GM12874 (cell line): ENCODE data around the gene CLCNKB.

Experiments
- TF ChIP-seq, protein P1 (sequence below): IDR thresholded peaks from 2 replicates; pipeline ENCODE4 v1.5.1; 2011; ENCODE audit warnings: low read depth, mild to moderate bottlenecking, control low read depth, low read length, moderate library complexity; ENCODE audit not compliant: insufficient read depth

The CLCNKB gene

GRCh38 chr1:16022393-16022792 lies 21.2 kb upstream of the CLCNKB start:
- TF ChIP-seq, protein P1, sequence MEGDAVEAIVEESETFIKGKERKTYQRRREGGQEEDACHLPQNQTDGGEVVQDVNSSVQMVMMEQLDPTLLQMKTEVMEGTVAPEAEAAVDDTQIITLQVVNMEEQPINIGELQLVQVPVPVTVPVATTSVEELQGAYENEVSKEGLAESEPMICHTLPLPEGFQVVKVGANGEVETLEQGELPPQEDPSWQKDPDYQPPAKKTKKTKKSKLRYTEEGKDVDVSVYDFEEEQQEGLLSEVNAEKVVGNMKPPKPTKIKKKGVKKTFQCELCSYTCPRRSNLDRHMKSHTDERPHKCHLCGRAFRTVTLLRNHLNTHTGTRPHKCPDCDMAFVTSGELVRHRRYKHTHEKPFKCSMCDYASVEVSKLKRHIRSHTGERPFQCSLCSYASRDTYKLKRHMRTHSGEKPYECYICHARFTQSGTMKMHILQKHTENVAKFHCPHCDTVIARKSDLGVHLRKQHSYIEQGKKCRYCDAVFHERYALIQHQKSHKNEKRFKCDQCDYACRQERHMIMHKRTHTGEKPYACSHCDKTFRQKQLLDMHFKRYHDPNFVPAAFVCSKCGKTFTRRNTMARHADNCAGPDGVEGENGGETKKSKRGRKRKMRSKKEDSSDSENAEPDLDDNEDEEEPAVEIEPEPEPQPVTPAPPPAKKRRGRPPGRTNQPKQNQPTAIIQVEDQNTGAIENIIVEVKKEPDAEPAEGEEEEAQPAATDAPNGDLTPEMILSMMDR = no peak

GRCh38 chr1:16023050-16023653 lies 20.4 kb upstream of the CLCNKB start:
- TF ChIP-seq, protein P1 = no peak

- TF ChIP-seq, protein P1 = no peak
Observed at GRCh38 chr1:16026723-16027484, 16.7 kb upstream of the CLCNKB start.

- TF ChIP-seq, protein P1 = no peak
Observed at GRCh38 chr1:16028237-16029002, 15.2 kb upstream of the CLCNKB start.

GRCh38 chr1:16029288-16029687 lies 14.3 kb upstream of the CLCNKB start:
- TF ChIP-seq, protein P1 = no peak

DNA sequence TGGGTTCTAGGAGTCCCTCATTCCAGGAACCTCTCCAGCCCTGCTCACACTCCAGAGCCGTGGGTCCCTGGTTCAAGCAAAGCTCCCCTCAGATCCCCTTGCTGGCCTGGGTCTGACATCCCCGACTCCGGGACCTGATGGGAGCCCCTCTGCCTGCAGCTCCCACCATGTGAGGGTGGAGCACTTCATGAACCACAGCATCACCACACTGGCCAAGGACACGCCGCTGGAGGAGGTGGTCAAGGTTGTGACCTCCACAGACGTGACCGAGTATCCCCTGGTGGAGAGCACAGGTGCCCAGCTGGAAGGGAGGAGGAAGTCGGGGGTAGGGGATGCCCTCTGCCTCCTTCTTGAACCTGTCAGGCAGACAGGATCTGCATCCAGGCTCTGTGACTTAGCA lies 12.0 kb upstream of the CLCNKB start:
- TF ChIP-seq, protein P1 = no peak

DNA sequence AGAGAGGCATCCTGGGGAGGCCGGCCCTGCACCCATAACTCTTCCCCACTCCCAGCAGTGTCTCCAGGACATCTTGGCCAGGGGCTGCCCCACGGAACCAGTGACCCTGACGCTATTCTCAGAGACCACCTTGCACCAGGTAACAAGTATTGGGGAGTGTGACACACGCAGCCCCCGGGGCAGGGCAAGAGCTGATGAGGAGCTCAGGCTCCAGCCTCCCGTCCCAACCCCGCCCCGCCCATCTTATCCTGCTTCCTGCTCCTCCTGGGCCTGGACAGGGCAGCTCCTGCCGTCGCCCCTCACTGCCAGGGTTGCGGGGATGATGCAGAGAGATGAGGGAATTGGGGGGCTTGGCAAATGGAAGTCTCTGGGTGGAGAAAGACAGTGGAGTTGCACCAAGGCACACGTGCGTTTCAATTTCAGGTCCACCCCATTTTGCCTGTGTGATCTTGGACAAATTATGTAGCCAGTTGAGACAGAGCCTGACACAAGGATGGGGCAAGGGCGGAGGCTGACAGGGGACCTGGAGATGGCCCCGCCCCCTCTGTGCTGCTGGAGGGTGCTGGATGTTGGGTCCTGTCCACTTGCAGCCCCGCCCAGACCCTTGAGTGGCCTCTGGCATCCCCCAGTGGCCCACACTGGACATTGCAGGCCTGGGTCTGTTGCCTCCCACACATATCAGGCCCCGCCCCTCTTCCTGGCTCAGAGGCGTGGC lies 11.0 kb upstream of the CLCNKB start:
- TF ChIP-seq, protein P1 = peak; percentile 97
